GM21447 (cell line): ENCODE data around the gene BMERB1.
"Not testable (repeated sequence)": the region's sequence is repeated elsewhere in the genome, so short reads cannot be mapped to it uniquely, and the experiment has no call there.

Experiments used
- ATAC-seq: cut with Tn5 transposase; IDR thresholded peaks from one replicate; pipeline ENCODE4 v1.9.1; 2021; ENCODE audit not compliant: unreplicated experiment

BMERB1 gene

DNA sequence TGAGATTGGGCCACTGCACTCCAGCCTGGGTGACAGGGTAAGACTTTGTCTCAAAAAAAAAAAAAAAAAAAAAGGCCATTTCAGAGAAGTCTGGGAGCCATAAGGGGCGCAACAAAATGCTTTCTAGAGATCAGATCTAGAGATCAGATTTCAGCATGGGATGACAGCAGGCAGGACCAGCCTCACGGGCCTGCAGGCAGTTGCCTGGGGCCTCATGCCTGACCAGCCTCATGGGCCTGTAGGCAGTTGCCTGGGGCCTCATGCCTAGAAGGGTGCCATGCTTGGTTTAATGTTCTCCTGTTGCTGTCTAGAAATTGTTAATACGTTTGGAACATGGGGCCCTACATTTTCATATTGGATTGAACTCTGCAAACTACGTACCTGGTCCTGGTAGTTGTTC is 149.1 kb downstream of the BMERB1 start:
- ATAC-seq, result no peak

DNA sequence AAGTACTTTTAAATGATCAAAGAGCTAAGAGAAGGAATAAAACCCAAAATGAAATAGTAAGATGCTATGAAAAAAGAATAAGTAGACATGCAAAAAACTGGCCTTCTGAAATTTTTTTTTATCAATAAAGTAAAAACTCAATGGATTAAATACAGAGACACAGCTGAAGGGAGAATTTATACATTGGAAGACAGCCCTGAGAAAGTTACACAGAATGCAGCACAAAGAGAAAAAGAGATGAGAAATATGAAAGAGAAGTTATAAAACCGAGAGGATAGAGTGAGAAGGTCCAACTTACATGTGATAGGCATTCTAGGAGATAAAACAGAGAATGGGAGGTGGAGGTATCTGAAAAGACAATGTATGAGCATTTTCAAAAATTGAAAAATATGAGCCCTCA is 151.6 kb downstream of the BMERB1 start:
- ATAC-seq, result no peak

DNA sequence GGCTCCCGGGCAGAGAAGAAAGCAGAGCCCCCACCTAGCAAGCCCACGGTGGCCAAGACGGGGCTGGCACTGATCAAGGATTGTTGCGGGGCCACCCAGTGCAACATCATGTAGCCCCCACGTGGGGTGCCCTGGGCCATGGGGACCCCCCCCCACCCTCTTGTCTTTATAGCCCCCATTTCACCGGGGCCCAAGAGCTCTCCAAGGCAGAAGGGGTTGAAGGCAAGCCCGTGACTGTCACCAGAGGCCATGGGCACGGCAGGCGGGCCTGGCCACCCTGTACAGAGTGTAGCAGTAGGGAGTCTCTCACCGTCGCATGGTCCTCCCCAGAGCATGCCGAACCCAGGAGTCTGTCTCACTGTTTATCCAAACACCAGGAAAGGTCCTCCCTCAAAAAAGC is 152.3 kb downstream of the BMERB1 start:
- ATAC-seq, result no peak

DNA sequence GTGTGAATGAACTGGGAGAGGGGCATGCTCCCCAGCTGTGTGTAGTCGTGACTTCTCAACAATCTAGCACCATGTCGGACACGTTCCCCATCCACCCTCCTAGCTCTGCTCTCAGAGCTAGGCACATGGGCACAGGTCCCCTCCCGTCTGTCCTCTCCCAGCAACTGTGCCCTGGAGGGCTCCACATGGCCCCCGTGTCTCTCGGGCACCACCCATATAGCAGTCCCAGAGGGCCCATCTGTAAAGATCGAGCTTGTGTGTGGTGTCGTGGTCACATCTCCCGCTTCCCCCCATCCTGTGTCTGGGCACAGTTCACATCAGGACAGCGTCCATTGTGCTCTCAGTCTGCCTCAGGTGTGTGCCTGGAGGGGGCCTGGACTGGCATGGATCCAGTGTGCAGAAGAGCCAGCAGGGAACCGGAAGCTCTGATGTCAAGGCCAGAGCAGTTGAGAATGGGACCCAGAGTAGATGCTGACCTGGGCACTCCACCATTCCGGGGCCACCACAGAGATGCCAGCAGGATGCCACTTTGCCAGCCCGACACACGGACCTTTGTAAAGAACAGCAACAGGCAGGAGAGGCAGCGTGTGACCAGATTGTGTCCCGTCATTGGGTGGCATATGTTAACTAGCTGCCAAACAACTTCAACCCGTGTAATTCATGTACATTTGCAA is 152.9 kb downstream of the BMERB1 start:
- ATAC-seq, result no peak

DNA sequence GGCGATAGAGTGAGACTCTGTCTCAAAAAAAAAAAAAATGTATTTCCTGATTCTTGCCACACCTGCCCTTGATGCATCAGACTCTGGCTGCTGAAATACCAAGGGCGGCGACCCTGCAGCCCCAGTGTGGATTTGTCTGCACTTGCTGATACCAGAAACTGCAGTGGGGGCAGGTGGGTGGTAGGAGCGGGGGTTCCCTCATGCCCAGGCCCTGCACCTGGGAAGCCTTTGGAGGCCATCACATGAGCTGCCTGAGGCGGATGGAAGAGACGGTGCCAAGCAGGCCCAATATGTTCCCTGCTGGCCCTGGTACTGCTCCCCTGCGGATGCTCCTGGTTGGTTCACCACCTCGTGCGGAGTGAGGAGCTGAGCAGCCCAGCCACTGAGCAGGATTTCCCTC is 157.9 kb downstream of the BMERB1 start:
- ATAC-seq, result no peak

DNA sequence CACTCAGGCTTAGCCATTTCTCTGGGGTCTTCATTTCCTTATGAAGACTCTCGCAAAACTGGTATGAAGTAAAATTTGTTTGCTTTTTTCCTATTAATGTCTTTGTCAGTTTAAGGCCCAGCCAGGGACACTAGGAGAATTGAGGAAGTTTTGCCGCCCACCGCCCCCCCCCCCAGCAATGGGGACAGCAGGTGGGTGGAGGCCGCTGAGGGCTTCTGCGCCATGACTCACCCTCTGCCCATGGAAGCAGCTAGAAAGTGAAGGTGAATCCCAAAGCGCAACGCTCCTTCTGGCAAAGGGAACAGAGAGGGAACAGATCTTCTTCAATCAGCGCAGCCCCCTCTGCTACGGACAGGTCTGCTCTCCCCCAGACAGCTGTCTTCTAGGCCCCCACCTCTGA is 158.8 kb downstream of the BMERB1 start:
- no peak for ATAC-seq

DNA sequence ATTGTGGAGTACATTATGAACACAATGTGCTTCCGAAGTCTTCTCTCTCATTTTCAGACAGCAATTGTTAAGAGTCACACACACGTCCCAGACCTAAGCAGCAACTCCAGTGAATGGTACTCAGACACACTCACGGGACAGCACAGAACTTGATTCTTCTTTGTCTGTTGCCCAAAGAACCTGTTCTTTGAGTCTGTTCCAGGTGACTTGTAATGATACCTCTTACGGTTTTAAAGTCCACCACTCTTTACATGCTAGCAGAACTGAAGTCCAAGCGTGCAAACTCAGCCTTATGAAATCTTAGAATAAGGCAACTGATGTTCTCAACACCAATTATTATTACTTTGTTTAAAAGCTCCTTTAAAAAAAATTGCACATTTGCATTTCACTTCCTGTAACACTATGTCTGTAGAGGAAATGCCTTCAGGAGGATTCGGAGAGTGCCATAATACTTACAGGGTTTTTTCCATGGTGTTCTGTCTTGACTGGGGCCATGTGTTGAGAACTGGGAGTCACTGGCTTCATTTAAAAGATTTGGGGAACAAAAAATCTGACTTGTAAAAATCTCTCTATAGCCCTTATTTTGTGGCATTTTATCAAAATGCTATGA is 160.4 kb downstream of the BMERB1 start:
- no peak for ATAC-seq

DNA sequence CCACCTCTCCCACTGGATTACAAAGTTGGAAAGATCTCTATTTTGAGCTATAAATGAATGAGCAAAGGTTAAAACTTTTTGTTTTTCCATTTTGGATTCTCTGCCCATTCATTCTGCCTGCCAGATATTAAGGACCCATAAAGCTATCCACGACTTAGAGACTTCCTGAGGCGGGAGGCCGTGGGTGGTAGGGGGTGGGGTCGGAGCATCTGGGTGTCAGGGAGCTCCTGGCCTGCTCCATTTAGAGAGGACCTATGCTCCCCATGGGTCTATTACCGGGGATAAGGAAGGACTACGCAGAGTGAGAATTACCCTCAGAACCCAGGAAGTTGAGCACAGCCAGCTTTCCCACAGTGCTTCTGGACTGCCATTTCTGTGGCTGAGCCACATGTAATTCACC is 162.7 kb downstream of the BMERB1 start:
- ATAC-seq, result no peak

DNA sequence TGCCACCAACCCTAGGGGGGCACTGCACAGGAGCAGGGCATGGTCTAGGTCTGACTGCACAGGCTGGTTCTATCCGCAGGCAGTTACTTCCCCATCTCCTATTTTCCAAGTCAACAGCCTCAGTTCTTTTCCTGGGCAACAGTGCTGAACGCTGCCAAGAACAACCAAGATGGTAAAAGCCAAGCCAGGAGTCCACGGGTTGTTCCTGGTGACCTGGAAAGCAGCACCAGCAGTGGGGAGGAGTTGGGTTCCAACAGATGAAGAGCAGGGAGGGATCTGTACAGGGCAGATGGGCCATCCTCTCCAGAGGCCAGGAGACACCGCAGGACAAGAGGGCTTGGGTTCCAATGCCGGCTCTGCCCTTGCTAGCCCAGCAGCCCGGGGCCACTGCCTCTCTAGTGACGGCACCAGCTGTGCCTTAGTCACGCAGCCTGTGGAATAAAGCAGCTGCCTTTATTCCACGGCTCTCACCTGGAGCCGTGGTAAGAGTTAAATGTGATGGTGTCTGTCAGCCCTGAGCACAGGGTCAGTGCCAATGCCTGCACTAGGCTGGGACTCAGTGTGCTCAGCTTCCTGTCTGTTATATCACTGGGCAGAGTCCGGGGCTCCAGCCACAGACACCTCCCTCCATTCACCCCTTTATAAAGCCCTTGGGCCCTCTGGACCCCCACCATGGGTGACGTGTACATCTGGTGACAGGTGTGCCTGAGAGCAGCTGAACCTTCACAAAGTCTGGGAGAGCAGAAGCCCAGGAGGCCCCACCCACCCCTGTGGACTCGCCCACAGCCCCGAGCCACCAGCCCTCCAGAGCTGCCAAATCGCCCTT is 163.6 kb downstream of the BMERB1 start:
- ATAC-seq, result no peak

DNA sequence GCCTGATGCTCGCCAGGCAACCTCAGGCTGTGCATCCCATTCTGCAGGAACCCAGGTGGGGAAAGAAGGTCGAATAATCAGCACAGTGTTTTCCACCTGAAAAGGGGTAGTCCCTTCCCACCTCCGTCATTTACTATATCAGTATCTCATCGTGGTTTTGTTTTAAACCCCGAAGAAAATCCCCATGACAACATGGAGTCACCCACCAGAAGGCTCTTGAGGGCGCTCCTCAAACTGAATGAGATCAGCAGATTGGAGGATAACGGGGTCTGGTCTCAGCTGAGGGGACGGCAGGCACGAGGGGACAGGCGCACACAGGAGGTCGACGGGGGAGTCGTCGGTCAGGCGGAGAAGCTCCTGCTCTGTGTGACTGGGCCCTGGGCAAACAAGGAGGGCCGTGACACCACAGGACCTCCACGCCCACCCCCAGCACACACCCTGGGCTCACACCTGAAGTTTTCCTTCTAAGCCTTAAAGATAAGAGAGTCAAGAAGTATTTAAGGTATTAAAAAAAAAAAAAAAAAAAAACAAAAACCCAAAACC is 164.3 kb downstream of the BMERB1 start:
- ATAC-seq, result no peak

DNA sequence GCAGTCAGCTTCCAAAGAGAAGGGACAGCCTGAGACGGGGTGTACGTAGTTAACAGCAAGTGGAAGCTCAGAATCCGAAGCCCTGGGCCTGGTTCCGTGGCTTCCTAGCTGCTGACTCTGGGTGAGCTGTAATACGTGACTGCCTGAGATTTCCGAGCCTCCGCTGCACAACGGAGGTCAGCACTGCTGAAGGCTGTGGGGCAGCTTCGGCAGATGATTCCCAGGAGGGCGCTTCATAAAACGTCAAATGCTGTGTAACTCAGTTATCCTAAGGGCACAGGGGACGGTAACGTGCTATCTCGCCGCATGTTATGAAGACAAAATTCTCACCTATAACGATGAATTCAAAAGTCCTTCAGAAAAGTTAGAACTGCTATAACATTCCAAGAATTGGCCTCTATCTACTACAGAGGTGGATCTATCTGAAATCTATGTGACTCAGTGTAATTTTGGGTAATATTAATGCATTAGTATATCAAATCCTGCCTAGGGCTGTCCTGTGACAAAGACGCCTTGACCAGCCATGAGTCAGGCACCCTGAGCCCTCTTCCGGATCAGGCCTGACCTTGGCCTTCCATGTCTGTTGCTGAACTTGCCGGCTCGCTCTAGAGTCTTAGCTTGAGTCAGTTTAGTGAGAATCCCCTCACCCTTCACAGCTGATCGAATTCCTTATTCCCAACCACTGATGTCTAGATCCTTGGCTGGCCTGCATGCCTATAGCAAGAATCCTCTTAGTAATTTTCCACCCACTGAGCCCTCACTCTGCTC is 165.1 kb downstream of the BMERB1 start:
- no peak for ATAC-seq

DNA sequence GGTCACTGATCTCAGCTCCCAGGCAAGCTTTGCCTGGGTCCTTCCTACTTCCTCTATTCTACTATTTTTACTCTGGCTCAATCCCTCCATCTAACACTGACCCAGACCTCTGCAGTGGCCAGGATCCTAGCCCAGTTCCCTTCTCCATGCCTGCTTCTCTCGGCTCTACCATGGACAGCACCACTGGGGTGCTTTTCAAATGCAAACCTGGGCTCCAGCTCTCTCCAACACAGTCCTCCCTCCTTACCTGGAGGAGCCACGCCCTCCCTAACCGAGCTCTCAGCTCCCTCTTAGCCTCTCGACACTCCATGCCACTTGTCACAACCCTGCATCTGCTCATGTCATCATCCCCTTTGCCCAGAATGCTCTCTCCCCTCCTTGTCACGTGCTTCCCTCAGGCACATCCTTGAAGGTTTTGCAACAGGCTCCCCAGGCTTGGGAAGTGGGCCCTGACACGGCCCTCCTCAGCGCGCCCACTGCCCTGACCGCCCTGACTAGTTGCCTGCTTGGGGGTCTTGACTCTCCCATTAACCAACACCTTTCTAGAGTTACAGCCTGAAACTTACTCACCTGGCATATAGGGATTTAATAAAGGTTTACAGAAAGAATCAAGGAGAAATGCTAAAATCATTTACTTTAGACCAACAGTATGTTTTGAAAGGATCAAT is 167.0 kb downstream of the BMERB1 start:
- ATAC-seq, result no peak

DNA sequence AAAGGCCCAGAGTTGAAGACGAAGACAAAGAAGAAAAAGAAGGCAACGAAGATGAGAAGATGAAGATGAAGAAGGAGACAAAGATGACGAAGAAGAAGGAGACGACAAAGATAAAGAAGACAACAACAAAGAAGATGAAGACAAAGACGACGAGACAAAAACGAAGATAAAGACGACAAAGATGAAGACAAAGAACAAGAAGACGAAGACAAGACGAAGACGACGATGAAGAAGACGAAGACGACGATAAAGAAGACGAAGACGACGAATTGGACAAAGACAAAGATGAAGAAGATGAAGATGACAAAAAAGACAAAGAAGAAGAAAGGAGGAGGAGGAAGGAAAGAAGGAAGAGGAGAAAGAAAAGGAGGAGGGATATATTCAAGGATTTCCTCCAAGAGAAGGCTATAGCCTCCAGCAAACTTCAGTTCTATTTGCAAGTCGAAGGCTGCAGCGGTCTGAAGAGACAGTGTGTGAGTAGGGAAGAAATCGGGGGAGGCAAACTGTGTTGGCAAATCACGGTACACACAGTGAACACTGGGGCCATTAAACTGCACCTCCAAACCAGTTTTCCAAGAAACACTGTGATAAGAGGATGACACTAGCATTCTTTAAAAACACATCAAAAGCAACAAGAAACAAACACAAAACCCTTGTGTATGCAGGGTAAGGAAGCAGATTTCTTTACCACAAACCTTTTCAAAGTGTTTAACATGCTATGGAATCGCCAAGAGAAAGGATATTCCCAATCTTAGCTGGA is 168.1 kb downstream of the BMERB1 start:
- no peak for ATAC-seq

DNA sequence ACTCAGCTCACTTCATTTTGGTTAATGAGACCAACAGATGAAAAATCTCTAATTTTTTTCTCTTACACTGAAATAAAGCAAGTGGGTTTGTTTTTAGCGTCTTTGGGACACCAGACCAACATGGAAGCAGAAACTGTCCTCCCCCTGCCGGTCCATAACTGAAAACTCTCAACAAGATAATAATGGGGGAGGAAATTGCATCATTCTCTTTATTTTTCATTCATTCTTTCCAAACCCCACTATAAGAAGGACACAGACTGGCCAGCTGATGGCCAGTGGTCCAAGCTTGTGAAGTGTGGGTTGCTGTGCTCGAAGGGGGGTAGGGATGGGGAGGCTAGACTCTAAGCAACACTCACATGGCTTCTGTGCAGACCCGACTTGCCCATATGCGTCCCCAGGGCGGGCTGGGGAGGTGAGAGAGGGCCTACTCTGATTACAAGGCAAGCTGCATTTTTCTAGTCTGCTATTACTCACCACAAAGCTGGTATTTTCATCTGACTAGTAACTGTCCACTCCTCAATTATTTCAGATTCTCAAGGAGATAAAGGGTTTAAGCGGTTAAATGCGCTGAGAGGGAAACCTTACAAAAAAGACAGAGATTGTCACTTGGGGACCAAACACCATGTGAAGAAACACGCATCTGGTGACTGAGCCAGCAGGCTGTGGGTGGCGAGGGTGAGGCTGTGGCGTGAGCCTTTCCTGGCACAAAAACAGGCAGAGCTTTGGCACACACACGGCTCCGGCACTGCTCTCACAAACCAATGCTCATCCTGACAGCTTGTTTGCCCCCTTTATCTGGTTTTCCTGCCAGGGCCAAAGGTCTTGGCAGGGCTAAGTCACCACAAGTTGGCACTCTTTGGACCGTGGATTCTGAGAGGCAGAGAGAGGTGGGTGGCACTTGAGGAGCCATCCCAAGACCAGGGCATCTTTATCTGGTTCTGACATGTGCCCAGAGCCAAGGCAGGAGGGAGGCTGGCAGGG is 170.4 kb downstream of the BMERB1 start:
- no peak for ATAC-seq

DNA sequence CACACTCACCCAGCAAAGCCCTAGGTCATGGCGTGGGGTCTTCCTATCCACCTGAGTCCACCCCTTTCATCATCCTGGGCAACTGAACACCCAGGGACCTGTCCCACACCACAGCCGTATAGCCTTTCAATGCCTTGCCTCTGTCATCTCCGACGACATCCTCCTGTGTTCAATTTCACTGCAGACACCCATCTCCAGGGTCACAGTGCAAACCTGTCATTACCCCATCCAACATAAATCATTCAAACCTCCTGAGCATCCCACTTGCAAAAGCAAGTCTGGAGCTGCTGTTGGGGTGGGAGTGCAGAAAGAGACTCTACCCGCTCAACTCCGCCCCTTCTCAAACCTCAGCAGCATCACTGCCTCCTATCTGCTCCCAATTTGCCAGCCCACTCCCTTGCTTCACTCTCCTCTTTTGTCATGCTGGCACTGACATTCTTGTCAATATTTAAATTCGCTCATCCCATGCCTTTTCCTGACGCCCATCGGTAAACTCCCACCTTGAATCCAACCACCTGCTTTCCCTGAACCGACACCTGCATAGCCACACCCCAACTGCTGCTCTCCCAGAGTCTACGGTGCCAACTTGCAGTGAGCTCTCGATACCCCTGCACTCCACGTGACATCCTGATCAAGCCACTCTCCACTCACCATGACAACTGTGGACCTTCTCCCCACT is 171.6 kb downstream of the BMERB1 start:
- no peak for ATAC-seq

DNA sequence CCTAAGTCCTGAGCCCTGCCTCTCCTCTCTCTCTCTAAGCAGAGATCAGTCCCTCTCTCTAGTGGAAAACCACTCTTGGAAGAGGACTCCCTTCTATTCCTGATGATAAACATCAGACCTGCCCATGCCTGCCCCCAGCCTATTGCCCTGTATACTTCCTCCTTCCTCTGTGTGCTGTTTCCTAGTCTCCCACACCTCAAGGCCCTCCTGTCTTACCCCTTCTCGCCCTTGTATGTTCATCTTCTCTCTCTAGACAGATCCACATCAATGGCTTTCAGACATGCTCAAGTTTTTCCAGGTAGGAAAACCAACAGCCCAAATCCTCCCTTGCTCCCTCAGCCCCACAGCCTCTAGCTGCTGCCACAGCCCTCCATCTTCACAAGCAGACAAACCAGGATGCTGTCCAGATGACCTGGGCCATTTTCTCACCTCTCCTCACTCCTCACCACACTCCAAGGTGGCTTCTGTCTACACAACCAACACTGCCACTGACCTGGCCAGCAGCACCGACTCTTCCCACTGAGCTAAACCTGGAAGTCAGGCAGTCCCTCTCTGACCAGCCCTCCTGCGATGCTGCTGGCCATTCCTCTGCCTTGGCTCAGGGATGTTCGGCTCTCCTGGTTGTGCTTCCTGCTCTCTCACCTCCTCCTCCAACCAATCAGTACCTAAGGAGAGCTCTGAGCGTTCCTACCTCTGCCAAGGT is 172.3 kb downstream of the BMERB1 start:
- ATAC-seq, result no peak

DNA sequence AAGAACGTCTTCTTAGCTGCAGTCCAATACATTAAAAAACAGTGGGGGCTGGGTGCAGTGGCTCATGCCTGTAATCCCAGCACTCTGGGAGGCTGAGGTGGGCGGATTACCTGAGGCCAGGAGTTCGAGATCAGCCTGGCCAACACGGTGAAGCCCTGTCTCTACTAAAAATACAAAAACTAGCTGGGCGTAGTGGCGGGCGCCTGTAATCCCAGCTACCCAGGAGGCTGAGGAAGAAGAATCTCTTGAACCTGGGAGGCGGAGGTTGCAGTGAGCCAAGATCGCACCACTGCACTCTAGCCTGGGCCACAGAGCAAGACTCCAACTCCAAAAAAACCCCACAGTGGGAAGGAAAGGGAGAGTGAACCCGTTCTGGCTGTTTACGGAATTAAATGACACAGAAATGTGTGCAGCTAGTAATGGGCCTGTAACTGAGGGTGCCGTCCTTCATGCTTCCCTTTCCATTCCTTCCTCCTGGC is 172.9 kb downstream of the BMERB1 start:
- not testable (repeated sequence) for ATAC-seq
